HG02938 (cell line): ENCODE data around the gene PLK5.
"Not testable (repeated sequence)": the region's sequence is repeated elsewhere in the genome, so short reads cannot be mapped to it uniquely, and the experiment has no call there.

Experiments
- ATAC-seq: cut with Tn5 transposase; IDR thresholded peaks from one replicate; pipeline ENCODE4 v1.9.1; 2021; ENCODE audit warnings: mild to moderate bottlenecking, moderate library complexity; ENCODE audit not compliant: unreplicated experiment

PLK5 gene

DNA sequence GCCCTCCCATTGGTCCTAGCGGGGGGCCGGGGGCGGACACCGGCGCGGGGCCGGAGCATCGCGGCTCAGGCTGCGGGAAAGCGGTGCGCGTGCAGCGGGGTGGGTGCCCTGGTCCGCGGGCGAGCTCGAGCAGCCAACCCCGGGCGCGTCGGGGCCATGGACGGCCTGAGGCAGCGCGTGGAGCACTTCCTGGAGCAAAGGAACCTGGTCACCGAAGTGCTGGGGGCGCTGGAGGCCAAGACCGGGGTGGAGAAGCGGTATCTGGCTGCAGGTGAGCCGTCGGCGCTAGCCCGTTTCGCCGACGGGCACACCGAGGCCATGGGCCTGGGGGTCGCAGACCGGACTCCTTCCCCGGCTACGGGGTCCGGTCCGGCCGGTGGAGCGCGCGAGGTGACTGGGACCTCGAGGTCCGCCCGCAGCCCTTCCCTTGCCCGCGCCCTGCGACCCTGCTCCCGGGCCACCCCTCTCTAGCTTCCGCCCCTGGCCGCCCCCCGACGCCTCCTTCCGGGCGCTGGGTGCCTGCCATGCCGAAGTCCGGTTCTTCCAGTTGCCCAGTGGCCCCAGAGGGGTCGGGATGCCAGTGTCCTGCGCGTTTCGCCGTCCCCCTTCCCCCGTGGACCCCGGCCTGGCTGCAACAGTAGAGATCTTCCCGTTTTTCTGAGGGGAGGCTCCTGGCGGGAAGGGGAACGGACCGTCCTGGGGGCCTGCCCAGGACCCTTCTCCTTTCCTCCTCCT is 32.6 kb upstream of the PLK5 start, which contains the start of gene REEP6:
Gene REEP6, plus strand, starts transcription at position 68 of the 735 bp plus-strand sequence. Its CDS starts 89 bp downstream, at position 157.
- ATAC-seq: no peak

- no peak for ATAC-seq
These were observed 32.1 kb upstream of the PLK5 start for GRCh38 chr19:1491849-1492170.

DNA sequence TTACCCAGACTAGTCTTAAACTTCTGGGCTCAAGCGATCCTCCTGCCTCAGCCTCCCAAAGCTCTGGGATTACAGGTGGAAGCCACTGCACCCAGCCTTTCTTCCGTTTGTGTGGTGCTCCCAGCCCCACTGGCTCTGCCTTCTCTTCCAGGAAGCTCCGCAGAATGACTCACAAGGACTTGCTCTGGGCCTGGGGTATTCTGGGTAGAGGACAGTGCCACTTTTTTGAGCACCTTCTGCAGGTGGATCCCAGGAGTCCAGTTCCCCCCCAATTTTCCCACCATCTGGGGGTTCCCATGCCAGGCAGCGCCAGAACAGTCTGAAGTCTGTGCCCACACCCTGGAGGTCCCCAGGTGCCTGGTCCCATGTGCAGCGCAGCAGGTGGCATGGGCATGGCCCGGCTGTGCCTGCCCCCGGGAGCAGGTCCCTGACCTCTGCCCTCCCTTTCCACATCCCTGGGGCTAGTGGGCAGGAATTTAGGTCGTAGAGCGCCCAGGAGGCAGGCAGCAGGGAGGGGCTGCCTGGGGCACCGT is 31.3 kb upstream of the PLK5 start:
- ATAC-seq: no peak

DNA sequence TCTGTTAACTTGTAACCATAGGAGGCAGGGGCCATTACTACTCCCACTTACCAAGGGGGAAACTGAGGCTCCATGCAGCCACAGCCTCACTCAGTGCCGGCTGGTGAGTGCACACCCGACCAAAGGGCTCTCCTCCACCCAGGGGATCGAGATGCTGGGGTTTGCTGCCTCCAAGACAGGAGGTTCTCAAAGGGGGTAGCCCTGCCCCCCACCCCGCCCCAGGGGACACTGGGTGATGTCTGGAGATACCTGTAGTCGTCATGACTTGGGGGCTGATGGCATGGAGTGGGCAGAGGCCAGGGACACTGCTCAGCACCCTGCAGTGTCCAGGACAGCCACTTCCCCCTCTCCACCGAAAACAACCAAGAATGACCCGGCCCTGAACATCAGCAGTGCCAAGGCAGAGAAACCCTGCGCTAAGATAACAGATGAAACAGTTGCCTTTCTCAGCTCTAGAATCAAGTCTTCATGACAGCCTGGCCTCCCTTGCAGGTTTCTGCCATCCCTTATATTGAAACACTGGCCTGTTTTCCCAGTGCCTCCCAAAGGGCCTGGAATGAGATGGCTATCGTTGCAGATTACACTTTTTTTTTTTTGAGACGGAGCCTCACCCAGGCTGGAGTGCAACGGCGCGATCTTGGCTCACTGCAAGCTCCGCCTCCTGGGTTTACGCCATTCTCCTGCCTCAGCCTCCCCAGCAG is 29.6 kb upstream of the PLK5 start:
- no peak for ATAC-seq

- ATAC-seq: no peak
These were observed 28.7 kb upstream of the PLK5 start for GRCh38 chr19:1495051-1495798.

- ATAC-seq: no peak
These were observed 27.8 kb upstream of the PLK5 start for GRCh38 chr19:1495799-1496713.

GRCh38 chr19:1496714-1497577 is 26.9 kb upstream of the PLK5 start:
- ATAC-seq: no peak

DNA sequence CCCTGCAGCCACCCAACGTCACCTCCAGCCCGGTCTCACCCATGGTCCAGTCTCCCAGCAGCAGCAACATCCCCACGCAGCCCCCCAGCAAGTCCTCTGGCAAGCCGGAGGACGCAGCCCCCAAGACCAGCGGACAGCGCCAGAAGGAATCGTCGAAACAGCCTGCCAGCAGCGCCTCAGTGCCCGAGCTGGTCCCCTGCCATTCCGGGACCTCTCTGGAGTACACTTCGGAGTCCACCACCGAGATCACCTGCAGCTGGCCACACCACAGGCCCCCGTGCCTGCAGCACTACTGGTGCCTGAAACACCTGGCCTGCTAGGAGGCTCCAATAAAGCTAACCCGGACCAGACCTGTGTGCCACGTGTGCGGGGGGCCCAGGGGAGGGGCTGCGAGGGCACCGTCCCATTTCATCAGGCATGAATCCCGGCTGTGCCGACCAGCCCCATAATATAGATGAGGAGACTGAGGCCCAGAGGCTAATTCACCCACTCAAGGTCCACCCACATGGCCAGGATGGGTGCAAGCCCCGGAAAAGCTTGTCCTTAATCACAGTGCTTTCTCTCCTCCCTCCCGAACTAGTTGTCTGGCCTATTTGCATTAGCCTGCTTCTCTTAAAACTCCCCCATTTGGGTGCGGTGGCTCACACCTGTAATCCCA is 26.2 kb upstream of the PLK5 start:
- ATAC-seq: no peak

DNA sequence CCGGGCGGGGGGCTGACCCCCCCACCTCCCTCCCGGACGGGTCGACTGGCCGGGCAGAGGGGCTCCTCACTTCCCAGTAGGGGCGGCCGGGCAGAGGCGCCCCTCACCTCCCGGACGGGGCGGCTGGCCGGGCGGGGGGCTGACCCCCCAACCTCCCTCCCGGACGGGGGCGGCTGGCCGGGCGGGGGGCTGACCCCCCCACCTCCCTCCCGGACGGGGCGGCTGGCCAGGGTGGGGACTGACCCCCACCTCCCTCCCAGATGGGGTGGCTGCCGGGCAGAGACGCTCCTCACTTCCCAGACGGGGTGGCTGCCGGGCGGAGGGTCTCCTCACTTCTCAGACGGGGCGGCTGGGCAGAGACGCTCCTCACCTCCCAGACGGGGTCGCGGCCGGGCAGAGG is 24.6 kb upstream of the PLK5 start:
- ATAC-seq: not testable (repeated sequence)

DNA sequence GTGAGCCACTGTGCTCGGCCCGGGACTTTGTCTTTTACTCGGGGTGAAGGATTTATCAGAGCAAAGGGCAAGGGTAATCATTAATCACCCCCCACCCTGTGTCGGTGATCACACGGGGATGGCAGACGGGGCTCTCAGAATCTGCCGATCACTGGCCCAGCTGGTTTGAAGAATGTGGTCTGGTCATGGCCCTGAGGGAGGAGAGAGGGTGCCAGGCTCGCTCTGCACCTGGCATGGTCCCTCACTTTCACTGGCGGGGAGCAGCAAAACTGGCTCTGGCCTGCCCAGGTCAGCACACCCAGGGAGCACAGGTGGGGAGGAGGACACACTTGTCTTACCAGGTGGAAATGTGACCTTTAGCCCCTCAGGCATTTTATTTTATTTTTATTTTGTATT is 22.7 kb upstream of the PLK5 start:
- no peak for ATAC-seq

- no peak for ATAC-seq
These were observed 21.3 kb upstream of the PLK5 start for GRCh38 chr19:1502433-1503088.

DNA sequence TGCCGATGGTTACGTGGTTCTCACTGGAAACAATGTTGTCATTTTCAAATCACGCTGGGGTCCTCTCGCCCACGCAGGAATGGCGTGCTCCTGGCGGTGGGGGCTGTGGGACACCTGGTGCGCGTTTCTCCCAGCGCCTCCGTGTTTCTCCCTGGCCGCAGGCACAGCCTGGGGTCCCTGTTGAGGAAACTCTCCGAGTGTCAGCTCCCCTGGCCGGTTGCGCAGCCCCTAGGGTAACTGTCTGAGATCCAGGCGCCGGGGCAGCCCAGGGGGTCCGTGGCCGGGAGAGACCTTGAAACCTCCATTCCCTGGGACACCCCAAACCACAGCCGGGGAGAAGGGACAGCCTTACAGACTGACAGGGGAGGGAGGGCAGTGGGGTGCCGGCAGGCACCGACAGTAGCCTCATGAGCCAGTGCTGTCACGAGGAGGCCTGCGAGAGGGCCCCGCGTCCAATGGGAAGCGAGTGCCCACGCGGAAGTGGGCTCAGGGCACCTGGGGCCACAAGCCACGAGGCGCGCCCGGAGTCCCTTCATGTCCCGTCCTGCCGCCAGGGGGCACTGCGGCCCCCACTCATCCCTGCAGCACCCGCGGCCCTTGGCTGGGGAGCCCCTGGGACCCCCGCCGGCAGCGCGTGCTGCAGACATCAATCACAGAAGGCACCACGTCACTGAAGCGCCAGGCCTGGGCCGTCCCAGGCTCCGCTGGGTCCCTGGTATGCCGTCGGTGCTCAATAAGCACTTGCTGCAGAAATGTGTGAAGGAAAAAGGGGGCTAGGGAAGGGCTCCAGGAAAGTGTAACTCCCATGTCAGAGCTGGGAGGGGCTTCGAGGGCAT is 20.6 kb upstream of the PLK5 start:
- no peak for ATAC-seq

- no peak for ATAC-seq
These were observed 19.7 kb upstream of the PLK5 start for GRCh38 chr19:1503925-1504773.

- ATAC-seq: no peak
These were observed 18.9 kb upstream of the PLK5 start for GRCh38 chr19:1505012-1505411.

GRCh38 chr19:1505991-1506881 is 17.6 kb upstream of the PLK5 start:
- ATAC-seq: no peak

- no peak for ATAC-seq
These were observed 16.7 kb upstream of the PLK5 start for GRCh38 chr19:1507192-1507660.
